22Rv1 (cell line): ENCODE results near the gene CD72.

Experiments used
- H3K27ac ChIP-seq: fragments of 450-650 bp; 2 replicates; pipeline ENCODE4 v1.5.1; 2017
- ZFX ChIP-seq: fragments of 450-650 bp; IDR thresholded peaks from 2 replicates; pipeline ENCODE4 v1.6.1; 2017; ENCODE audit warnings: antibody characterized with exemption, borderline replicate concordance
- TF ChIP-seq, protein P1 (sequence below): fragments of 450-650 bp; IDR thresholded peaks from 2 replicates; pipeline ENCODE4 v1.5.1; 2017; ENCODE audit warnings: mild to moderate bottlenecking

Gene CD72, protein sequence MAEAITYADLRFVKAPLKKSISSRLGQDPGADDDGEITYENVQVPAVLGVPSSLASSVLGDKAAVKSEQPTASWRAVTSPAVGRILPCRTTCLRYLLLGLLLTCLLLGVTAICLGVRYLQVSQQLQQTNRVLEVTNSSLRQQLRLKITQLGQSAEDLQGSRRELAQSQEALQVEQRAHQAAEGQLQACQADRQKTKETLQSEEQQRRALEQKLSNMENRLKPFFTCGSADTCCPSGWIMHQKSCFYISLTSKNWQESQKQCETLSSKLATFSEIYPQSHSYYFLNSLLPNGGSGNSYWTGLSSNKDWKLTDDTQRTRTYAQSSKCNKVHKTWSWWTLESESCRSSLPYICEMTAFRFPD

GRCh38 chr9:35618325-35618727 lies at the start of gene CD72:
CD72 (minus strand) TSS chr9:35618413; CDS start chr9:35618303, 110 bp downstream.
- TF ChIP-seq, protein P1, sequence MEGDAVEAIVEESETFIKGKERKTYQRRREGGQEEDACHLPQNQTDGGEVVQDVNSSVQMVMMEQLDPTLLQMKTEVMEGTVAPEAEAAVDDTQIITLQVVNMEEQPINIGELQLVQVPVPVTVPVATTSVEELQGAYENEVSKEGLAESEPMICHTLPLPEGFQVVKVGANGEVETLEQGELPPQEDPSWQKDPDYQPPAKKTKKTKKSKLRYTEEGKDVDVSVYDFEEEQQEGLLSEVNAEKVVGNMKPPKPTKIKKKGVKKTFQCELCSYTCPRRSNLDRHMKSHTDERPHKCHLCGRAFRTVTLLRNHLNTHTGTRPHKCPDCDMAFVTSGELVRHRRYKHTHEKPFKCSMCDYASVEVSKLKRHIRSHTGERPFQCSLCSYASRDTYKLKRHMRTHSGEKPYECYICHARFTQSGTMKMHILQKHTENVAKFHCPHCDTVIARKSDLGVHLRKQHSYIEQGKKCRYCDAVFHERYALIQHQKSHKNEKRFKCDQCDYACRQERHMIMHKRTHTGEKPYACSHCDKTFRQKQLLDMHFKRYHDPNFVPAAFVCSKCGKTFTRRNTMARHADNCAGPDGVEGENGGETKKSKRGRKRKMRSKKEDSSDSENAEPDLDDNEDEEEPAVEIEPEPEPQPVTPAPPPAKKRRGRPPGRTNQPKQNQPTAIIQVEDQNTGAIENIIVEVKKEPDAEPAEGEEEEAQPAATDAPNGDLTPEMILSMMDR = no peak
- TF ChIP-seq ZFX = no peak
- H3K27ac ChIP-seq = no peak within 1 kb of the TSS

GRCh38 chr9:35667939-35668338 lies 49.7 kb upstream of the CD72 start:
- H3K27ac ChIP-seq = no peak overlapping the region
- TF ChIP-seq, protein P1 = no peak
- TF ChIP-seq ZFX = no peak

GRCh38 chr9:35666549-35666948 lies 48.3 kb upstream of the CD72 start:
- TF ChIP-seq, protein P1 = no peak
- TF ChIP-seq ZFX = no peak
- H3K27ac ChIP-seq = no peak overlapping the region

DNA sequence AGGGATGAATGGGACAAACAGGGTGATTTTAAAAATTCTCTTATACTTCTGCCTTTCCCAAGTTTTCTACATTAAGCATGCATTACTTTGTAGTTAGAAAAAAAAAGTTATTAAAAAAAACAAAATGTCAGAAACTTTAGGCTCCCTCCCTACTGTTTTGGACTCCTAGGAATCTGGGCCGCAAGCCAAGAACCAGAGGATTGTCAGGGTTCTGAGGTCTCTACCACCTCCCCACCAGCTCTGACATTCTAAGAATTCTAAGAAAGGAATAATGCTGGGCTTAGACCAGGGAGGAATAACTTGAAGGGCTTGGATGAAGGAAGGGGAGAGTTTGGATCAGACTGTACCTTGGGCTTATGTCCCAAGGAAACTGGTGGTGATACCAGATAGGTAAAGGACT lies 47.8 kb upstream of the CD72 start:
- no peak overlapping the region for H3K27ac ChIP-seq
- no peak for TF ChIP-seq ZFX
- TF ChIP-seq, protein P1 = no peak

DNA sequence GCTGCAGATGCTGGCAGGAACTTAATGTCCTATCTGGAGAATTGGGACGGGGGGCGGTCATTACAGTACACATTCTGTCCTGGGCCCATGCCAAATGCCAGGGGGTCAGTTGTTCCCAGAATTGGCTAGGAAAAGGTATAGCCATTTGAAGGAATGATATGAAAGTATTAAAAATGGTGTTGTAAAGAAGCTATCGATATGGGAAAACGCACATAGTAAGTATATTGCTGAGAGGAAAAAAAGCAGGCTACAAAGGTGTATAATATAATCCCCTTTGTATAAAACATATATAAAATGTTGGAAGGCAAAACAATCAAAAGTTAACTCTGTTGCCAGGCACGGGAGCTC lies 47.2 kb upstream of the CD72 start:
- H3K27ac ChIP-seq = peak overlapping the region; percentile 91
- no peak for TF ChIP-seq ZFX
- TF ChIP-seq, protein P1 = peak; percentile 32

DNA sequence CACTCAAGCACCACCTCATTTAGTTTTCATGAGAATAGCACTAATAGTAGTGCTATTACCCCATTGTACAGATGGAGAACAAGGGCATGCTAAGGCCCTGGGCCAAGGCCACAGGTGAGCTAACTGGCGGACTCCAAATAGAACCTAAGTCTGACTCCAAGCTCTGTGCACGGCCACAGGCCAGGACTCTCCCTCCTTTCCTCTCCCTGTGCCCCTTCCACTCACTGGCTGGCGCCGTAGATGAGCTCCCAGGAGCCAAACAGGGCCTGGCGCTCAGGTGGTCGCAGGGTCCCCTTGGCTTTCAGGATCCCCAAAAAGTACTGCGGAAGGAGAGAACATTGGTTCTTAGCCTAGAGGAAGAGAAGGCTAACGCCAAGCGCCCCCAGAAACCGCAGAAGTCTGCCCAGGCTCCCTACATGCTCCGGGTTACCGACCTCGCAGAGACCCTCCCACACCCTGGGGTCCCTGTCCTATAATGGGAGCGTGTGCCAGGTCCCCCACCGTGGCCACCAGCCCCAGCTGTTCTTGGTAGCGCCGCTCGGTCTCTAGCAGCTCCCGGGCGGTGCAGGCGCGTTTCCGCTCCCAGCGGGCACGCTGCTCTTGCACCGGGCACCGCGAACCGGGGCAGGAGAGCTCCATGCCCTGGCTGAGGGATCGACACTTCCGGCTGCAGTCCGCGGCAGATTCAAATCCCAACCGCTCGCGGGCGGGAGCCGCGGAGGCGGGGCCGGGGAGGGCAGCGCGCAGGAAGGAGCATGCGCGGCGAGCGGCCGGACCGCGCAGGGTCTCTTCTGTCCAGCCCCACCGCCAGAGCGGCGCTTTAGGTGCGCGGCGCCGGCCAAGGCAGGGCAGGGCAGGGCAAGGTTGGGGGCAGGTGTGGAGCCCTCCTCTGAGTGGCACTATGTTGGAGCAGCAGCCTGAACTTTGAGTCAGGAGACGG lies 46.6 kb upstream of the CD72 start, which contains the start of gene ARHGEF39:
Gene ARHGEF39 (minus strand): TSS at position 665 of the 940 bp plus-strand sequence. CDS start 26 bp downstream, at position 639.
- TF ChIP-seq, protein P1 = peak; percentile 77
- TF ChIP-seq ZFX = no peak
- H3K27ac ChIP-seq = peak within 1 kb of the TSS; percentile 91
